Stomach (tissue), 4 donors: ENCODE measurements around the gene GABRD.

Experiments
- POLR2A ChIP-seq, 4 donors: fragments of 450-650 bp; IDR thresholded peaks; one replicate each; pipeline ENCODE4 v1.6.1; 2016; ENCODE audit warnings: antibody characterized with exemption in 4 of 4, control low read depth in 2 of 4, mild to moderate bottlenecking in 1 of 4, moderate library complexity in 1 of 4
- TF ChIP-seq, protein P1 (sequence below), 7 experiments: fragments of 450-650 bp in 4 of 7; fragments of 200-600 bp in 3 of 7; sonication (generic) in 3 of 7; IDR thresholded peaks; one replicate each; pipeline ENCODE4 v1.5.1; 2016 to 2019; ENCODE audit warnings: antibody characterized with exemption in 7 of 7, control low read depth in 2 of 7, mild to moderate bottlenecking in 1 of 7

DNA sequence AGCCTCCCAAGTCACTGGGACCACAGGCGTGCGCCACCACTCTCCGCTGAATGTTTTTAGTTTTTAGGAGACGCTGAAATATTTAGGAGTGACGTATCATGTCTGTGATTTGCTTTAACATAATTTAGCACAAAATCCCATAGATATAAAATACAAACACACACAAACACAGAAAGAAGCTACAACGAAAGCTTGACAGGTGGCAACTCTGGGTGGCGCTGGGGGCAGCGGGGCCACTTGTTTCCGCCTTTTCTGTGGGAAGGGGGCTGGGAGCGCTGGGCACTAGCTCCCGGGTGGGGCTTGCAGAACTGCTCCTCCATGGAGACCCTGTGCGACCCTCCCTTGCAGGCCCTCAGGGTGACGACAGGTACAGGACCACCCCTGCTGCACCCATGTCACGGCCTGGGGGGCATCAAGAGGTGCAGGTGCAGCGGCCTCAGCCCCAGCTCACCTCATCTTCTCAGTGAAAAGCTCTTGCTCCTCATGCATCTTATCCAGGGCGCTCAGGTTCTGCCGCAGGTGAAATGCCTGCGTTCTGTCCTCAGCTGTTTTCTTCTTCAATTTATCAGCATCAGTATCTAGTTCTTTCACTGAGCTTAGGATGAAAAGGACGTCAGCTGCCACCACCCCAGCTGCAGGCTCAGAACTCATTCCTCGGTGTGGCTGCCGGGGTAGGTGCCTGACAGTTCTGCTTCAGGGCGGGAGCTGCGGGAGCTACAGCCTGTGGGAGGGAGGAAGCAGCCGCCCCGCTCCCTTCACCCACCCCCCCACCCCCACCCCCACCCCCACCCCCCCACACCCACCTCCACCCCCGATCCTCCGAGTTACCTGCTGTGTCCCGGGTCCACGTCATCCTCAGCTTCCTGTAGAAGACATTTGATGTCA, 30.8 kb upstream of the GABRD start:
- no peak for TF ChIP-seq POLR2A (IDR thresholded peaks at IDR 0.05)
- TF ChIP-seq, protein P1, sequence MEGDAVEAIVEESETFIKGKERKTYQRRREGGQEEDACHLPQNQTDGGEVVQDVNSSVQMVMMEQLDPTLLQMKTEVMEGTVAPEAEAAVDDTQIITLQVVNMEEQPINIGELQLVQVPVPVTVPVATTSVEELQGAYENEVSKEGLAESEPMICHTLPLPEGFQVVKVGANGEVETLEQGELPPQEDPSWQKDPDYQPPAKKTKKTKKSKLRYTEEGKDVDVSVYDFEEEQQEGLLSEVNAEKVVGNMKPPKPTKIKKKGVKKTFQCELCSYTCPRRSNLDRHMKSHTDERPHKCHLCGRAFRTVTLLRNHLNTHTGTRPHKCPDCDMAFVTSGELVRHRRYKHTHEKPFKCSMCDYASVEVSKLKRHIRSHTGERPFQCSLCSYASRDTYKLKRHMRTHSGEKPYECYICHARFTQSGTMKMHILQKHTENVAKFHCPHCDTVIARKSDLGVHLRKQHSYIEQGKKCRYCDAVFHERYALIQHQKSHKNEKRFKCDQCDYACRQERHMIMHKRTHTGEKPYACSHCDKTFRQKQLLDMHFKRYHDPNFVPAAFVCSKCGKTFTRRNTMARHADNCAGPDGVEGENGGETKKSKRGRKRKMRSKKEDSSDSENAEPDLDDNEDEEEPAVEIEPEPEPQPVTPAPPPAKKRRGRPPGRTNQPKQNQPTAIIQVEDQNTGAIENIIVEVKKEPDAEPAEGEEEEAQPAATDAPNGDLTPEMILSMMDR (IDR thresholded peaks at IDR 0.05), result no peak
